HG03565 (cell line): ENCODE results near the gene BMX.
A peak's percentile ranks its signal among the peaks of the same experiment; 100 is the strongest.

Experiments used
- ATAC-seq: cut with Tn5 transposase; IDR thresholded peaks from one replicate; pipeline ENCODE4 v1.9.1; 2021; ENCODE audit warnings: mild to moderate bottlenecking, moderate library complexity; ENCODE audit not compliant: unreplicated experiment

Gene BMX

DNA sequence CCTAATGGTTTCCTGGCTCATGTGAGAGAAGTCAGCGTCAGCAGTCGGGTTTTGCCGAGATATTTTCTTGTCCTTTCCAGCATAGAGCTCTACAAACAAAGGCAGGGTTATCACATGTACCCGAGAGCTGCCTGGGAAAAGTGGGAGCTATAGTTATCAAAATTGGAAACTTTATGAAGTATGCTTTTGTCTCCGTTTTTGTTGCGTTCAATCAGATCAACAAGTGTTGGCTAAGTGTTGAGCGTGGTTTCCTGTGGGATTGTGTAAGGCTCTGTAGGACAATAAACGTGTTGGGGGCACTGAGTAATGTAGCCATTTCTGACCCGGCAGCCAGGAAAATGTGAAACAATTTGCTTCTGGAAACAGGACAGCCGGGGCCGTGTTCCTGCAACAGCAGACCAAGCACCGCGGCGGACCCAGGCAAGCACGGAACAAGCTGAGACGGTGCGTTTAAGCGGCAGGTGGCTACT lies at the start of gene BMX:
BMX (plus strand) TSS at position 311 of the 470 bp plus-strand sequence. CDS start 7,547 bp downstream, outside the sequence.
- no peak for ATAC-seq

DNA sequence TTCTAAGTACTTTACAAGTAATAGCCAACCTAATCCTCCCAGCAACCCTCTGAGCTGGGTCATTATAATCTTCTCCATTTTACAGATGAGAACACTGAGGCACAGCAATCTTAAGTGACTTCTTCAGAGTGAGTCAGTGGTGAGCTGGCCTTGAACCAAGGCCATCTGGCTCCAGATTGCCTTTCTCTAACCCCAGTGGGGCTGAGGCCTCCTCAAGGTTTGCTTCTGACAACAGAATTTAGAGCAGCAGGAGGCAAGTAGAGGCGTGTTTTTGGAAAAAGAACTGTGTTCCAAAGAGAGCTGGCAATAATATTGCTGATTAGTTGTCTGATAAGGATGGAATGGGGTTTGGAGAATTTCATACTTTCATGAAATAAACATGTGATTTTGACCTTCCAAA lies 48.7 kb upstream of the BMX start:
- no peak for ATAC-seq

DNA sequence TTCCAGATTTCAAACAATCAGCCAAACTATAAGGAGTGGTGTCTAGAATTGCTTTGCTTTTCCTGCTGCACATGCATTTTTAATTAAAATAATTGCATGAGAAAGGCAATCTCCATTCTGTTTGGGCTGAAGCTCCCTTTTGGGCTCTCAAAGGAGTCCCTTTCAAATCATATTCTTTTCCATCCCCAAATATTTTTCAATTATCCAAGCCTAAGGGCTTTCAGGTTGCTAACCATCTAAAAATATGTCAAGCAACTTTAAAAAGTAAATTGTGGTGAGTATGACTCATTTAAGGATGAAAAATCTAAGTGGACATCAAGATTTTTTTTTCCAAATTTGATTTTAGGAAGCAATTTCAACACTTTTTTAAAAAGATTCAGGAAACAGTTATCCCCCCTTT lies 35.9 kb upstream of the BMX start:
- ATAC-seq: no peak

DNA sequence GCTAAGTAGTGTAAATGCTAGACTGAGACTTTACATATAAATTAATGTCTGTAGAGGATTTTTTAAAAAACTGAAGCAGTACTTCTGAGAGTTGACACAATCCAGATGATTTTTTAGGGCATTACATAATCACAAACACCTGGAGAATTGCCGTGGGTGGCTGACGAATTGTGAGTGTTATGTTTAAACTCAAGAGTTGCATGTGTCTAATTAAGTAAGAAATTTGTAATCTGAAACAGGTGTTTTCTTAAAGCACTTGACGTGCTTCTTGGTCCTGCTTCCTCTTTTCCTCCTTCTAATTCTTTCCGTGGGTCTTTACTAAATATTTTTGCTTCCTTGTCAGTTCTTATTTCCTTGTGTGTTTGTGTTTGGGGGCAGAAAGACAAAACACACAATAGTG lies 35.3 kb upstream of the BMX start:
- ATAC-seq: peak; percentile 53

DNA sequence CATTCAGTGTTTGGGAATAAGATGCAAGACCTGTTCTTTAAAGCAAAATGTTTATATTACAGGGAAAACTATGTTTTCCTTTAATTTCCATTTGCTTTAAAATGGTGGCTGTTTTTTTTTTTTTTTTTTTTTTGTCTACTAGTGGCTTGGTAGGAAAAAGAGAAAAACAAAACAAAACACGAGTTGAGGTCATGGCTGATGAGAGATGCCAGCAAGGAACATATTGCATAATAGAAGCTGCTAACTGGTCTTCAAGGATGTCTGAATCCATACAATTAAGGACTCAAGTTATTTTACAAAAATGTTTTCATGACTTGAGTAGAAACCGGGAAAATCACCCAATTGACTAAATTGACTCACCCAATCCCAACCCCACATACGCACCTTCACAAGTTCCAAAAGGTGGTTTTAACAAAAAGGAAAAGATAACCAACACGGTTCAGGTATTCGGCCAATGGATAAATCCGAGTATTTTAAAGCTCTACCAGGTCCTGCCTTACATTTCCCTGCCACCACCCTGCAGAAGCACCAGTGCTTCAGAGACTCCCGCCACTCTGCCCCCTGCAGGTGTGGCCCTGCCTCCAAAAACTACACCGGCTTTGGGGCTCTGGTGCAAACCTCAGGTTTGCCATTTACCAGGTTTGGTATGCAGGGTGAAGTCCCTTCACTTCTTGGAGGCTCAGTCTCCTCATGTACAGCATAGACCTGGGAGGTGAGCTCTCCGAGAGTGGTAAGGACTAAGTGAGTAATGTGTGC lies 34.5 kb upstream of the BMX start:
- ATAC-seq: no peak

DNA sequence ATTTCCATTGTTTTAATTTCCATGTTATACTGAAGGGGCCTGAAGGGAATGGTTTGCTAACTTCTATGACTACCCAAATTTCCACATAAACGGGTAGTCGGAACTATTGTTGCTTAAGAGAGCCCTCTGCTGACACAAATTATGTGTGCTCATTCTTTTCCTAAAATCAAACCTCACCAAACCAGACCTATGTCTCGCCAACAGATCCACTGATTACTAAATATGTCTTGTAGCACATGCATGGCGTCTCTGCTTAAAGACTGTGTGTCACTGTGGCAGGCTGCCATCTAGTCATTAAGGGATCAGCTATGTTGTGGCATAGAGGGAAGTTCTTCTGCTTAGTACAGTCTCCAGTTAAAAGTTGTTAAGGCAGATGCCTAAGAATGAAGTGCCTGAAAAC lies 32.6 kb upstream of the BMX start:
- no peak for ATAC-seq

DNA sequence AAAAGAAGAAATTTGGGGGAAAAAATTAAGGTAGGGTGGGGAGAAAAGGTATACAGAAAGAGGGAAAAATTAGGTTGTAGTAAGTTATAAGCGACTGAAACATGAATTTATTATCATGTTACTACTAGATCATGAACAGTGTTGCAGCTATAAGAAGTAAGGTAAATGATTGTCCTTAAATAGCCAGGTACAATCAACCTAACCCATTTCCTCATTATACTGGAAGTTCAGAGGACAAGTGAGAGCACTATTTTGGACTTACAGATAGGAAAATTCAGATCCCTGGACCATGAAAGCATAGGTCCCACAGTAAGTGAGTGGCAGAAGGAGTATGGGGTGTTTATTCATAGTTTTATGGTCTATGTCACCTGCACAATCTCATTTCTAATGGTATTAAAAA lies 31.0 kb upstream of the BMX start:
- ATAC-seq: no peak

DNA sequence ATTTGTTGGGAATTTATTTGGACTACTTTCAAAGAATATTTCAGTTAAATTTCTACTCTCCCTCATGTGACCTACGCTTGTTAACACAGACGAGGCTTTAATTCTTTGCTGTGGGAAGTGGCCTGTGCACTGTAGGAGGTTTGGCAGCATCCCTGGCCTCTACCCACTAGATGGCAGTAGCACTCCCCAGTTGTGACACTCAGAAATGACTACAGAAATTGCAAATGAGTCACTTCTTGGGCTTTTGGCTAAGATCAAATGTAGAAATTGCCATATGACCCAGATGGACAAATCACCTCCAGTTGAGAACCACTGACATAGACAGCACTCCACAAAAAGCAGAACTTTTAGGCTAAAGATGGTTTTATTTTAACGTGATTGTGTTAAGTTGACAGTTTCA lies 29.6 kb upstream of the BMX start:
- no peak for ATAC-seq

DNA sequence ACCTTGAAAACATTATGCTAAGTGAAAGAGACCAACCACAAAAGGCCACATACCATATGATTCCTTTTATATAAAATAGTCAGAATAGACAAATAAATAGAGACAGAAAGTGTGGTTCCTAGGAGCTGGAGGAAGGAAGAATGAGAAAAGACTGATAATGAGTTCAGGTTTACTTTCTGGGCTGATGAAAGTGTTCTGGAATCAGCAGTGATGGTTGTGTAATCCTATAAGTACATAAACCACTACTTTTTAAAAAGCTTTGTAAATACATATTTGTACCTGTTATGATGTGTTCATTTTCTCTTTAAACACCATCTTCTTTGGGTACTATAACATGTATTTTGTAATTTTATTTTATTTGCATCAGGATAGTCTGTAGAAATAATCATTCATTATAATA lies 28.1 kb upstream of the BMX start:
- ATAC-seq: no peak

DNA sequence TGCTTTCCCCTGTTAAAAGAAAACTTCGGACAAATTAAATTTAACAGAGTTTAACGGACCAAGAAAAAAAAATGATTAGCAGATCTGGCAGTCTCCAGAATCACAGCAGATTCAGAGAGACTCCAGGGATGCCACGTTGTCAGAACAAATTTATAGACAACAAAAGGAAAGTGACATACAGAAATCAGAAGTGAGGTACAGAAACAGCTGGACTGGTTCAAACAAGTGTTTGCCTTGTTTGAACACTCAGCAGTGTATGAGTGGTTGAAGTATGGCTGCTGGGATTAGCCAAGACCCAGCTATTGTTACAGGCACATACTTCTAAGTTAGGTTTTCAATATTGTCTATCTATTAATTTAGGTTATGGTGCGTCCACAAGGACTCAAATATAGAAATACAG lies 26.6 kb upstream of the BMX start:
- no peak for ATAC-seq

DNA sequence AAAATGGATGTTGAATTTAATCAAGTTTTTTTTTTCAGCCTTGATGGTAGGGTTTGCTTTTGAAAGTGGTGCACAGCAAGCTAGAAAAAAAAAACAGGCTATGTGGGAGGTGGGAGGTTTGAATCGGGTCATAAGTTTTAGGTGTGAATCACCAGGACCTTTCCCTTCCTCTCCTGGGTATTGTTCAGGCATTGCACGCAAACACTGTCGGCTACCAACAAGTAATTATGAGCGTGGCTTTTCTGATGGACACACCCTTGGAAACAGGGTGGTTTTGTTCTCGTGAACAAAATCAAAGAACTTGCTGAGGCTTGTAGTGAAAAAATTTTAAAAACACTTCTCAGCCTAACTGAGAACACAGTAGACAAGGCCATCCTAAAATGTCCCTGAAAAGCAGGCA lies 25.6 kb upstream of the BMX start:
- ATAC-seq: no peak

DNA sequence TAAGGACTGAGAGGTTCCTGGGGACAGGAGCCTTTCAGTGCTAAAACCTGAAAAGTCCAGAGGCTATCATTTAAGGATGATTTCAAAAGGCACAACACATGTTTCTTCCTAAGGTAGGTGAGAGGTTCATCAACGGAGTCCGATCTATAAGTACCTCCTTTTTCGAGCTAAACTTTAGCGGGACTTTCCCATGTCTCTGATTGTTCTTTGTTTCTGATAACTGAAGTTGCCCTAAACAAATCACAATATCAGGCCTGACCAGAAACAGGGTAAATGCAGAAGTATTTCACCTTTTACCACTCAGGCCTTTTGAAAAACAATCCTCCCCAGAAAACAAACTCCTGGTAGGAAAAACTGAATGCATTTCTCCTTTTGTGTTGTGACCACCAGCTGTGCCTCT lies 25.1 kb upstream of the BMX start:
- ATAC-seq: no peak

DNA sequence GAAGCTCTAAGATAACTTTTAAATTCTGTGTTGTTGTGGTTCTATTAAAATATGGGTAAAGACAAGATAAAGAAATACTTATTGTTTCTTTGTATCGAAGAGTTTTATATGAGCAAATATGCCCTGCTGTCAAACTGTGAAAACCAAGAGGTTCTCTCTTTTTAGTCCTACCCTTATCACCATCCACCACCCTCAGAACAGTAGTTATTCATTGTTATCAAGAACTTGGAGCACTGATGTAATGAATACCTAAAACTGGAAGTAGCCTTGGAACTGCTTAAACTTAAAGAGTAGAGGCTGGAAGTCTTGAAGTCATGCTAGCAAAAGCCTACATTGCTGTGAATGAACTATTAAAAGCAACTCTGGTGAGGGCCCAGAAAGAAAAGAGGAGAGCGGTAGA lies 16.7 kb upstream of the BMX start:
- ATAC-seq: no peak

DNA sequence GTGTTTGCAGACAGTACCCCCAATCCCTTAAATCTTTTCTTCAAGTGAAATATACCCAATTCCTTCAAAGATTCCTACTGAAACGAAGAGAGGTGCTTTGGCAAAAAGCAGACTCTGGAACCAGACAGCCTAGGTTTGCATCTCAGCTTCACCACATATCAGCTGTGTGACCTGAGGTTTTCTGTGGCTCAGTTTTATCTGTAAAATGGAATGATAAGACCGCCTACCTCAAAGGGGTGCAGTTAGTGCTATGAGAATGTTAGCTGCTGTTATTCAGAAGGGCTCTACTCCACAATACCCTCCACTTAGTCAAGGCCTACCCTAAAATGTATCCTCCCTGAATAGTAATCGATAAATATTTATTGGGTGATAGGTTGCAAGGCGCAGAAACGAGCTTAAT lies 8.1 kb upstream of the BMX start:
- no peak for ATAC-seq

DNA sequence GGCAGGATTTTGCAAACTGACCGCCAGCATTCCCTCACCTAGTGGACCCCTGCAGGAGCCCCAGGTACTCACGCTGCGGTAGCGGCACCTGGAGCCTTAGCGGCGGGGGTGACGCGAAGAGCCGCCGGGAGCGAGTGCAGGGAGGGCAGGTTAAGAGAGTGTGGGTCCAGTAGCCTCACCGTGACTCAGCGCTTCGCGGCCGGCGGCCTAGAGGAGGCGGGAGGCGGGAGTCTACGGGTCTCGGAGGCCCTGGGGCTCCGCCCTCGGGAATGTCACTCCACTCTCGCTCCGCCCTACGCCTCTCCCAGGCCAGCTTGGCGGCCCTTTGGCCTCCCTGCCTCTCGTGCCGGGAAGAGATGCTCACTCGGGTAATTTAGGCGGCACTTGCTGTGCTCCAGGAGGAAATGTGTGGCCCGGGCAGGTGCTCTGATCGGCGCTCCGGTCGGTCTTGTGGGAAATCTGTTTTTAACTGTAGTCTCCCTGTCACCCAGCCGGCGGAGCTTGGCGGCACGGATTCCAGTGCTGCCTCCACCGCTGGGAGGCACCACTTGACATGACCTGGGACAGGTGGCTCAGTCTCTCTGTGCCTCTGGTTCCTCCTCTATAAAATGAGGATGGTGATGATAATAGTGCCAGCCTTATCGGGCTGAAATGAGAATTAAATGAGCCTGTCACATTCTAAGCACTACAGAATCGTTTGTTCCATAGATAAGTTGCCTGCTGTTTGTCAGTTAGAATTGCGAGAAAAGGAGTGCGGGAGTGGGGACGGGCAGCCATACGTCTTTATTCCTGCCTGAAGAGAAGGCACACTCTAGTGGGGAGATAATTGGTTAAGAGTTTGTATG lies 7.3 kb upstream of the BMX start, which contains the start of gene PIR:
PIR (minus strand) TSS at position 216 of the 845 bp plus-strand sequence. CDS start 2,076 bp downstream, outside the sequence.
- ATAC-seq: peak; percentile 95

DNA sequence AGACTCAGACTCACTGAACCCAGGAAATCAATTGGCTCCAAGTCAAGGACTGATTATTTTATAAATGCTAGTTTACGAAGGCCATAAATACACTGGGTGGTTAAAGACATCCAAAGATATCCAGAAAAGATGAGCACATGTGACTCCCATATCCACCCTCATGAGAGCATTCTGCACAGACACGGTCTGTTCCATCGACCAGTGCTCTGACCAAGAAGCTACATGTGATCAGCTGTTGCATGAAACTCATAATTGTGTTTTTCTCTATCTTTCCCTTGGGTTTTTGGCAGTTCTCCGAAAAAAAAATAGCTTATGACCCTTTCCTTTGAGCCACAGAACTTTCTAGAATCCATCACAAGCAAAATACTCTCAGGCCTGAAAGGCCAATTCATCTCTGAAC lies 4.8 kb upstream of the BMX start:
- ATAC-seq: no peak

DNA sequence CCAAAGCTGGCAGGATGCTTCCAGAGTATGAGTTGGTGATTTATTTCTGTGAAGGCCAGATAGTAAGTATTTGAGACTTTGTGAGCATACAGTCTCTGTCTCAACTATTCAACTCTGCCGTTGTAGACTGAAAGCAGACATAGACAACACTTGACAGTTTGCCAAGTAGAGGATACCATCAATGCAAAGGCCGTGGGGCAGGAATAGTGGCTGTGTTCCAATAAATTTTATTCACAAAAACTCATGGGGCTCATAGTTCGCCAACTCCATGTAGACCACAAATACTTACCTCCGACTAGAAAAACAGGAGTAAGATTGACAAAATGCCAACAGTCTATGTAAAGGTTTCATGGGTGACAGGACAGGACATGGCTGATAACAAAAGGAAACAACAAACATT lies 3.8 kb upstream of the BMX start:
- no peak for ATAC-seq

DNA sequence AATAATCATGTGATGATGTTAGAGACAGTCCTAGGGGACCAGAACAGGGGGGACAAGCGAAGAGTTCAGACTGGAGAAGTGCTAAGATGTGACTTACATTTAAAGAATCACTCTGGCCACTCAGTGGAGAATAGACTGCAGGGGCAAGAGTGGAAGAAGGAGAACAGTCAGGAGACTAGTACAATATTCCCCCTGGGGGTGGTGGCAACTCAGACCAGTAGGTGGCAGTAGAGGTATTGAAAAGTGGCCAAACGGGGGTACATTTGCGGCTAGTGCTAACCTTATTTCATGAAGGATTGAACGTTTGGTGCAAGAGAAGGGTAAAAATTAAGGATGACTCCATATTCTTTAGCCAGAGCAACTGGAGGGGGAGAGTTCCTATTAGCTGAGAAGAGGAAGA lies 2.7 kb upstream of the BMX start:
- no peak for ATAC-seq

DNA sequence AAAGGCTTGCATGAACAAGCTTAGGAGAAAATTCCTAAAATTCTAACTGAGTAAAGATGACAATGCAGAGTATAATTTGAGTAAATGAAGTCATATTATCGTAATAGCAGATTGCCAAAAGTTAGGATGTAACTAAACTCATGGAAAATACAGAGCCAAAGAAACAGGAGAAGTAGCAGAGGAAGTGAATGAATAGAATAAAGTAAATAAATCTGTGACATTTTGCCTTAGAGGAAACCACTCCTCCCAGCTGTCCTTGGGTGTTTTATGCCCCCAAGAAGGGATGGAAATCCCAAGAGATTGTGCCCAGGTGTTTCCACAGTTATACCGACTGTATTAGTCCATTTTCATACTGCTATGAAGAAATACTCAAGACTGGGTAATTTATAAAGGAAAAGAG lies 1.9 kb upstream of the BMX start:
- no peak for ATAC-seq

DNA sequence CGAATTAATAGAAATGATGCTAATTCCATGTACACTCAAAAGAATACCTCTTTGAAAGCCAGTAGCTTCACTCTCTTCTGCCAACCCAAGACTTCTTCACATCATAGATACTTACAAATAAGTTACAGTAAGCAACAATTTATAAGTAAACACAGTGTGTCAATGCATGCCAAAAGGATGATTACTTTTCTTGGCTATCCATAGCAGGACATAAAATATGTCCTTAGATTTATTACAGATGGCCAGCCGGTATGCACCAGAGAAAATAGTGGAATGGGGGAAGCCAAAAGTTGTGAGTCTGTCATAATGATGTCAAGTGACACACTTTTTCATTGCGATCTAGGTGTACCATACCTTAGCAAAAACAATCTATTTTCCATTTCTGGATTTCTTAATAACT lies 631 bp upstream of the BMX start:
- no peak for ATAC-seq

DNA sequence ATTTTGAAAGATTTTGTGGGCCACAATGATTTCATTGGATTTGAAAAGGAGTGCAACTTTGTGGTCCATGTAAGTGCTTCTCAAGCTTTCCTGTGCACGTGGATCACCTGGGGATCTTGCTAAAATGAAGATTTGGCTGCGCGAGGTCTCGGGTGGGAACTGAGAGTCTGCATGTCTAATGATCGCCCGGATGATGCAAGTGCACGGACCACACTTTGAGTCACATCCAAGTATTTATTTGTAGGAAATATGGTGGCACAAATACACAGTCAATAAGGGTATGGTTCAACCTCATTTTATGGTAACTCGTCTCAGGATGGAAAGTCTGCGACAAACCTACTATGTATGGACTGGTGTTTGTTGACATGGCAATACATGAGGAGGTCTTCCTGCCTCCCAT lies 899 bp downstream of the BMX start:
- ATAC-seq: no peak

DNA sequence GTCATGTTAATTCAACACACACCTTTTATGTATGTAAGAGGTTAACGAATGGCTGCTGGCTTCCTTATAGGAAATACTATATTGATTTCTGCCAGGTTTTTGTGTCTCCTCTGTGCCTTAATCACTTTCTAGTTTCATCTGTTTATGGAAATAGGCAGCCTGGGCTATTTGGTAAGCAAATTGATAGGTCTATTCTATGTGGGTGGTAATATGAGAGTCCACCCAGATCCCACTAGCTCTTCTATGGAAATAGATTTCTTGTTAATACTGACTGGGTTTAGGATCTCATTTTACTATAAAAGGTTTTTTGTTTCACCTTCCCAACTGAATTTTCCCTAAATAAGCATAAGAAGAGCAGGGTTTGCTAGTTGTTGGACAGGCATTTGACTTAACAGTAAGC lies 4.1 kb downstream of the BMX start:
- no peak for ATAC-seq
